NCI-H2196 treated with DMSO at 0.1 percent for 48 hours (cell line): ENCODE measurements around the gene RND1.

ENCODE experiments used
- DNase-seq: peaks from one replicate; lab custom pipeline; 2025; ENCODE audit not compliant: unreplicated experiment; lab: John Stamatoyannopoulos, UW

Gene RND1

DNA sequence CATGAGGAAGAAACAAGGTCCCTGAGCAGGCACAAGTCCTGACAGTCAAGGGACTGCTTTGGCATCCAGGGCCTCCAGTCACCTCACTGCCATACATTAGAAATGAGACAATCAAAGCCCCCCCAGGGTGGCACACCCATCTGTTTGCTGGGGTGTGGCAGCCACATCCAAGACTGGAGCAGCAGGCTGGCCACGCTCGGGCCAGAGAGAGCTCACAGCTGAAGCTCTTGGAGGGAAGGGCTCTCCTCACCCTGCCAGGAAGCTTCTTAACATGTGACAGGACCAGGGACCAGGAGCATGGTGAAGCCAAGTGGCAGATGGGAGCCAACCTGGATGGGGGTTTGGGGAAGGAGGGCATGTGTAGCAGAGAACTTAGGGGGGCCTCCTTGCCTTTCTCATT lies 37.4 kb downstream of the RND1 start:
- DNase-seq = no peak

DNA sequence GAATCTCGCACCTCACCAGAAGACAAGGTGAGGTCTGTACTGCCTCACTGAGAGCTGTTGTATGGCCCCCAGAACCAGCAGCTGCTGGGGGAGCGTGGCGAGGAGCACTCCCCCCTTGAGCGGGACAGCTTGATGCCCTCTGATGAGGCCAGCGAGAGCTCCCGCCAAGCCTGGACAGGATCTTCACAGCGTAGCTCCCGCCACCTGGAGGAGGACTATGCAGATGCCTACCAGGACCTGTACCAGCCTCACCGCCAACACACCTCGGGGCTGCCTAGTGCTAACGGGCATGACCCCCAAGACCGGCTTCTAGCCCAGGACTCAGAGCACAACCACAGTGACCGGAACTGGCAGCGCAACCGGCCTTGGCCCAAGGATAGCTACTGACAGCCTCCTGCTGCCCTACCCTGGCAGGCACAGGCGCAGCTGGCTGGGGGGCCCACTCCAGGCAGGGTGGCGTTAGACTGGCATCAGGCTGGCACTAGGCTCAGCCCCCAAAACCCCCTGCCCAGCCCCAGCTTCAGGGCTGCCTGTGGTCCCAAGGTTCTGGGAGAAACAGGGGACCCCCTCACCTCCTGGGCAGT lies 38.1 kb downstream of the RND1 start:
- DNase-seq = no peak

DNA sequence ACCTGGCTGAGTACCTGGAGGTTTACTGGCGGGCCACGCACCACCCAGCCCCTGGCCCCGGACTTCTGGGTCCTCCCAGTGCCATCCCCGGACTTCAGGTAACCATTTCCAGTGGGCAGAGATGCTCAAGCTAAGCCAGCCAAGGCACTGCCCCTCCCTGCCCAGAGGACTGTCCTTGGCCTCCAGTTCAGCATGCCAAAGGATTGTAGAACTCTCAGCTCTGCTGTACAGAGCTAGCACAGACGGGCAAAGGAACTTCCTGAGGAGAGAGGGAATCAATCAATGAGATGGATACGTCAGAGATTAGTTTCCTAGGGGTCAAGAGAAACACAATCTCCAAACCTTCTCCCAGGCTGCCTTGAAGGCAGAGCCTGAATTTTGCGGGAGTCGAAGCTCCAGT lies 38.6 kb downstream of the RND1 start:
- DNase-seq = no peak

DNA sequence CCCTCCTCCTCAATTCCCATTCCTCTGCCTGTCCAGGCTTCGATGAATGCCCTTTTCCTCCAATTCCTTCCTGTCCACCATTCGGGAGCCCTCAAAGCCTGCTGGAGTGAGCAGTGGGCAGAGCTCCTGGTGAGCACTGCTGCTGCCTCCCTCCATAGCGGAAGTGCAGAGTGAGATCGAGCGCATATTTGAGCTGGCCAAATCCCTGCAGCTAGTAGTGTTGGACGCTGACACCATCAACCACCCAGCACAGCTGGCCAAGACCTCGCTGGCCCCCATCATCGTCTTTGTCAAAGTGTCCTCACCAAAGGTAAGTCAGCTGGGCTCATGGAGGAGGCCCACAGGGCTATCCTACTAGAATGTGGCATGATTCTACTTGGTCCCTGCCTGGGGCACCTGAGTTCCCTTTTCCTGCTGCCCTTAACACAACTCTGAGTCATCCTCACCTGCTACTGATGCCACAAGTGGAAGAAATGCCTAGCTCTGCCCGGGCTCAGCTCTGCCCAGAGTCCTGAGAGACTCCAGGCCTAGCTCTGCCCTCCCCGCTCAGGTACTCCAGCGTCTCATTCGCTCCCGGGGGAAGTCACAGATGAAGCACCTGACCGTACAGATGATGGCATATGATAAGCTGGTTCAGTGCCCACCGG lies 39.3 kb downstream of the RND1 start:
- no peak for DNase-seq

DNA sequence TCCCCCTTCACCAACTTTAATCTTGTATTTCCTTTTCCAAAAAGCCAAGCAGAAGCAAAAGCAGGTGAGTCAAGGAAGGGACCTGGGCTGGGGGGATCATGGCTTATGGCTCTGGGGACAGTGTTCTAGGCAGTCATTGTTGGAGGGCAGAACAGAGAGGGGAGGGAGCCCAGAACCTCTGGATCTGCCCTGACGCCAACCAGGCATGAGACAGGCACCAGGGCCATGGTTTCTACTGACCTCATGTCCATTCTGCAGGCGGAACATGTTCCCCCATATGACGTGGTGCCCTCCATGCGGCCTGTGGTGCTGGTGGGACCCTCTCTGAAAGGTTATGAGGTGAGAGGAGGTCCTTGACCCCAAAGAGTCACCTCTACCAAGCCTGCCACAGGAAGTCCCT lies 40.8 kb downstream of the RND1 start:
- no peak for DNase-seq

DNA sequence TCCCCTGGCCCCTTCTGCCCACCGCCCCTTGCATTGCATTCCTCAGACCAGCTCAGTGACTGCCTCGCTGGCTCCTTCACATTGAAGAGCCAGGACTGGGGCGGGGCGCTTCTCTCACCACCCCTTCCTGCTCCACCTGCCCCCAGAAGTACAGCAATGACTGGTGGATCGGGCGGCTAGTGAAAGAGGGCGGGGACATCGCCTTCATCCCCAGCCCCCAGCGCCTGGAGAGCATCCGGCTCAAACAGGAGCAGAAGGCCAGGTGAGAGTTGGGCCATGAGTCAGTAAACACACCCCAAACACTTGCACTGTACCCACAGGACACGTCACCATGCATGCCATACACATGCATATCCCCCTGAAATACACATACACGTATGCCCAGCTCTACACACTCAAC lies 41.6 kb downstream of the RND1 start:
- DNase-seq = no peak

DNA sequence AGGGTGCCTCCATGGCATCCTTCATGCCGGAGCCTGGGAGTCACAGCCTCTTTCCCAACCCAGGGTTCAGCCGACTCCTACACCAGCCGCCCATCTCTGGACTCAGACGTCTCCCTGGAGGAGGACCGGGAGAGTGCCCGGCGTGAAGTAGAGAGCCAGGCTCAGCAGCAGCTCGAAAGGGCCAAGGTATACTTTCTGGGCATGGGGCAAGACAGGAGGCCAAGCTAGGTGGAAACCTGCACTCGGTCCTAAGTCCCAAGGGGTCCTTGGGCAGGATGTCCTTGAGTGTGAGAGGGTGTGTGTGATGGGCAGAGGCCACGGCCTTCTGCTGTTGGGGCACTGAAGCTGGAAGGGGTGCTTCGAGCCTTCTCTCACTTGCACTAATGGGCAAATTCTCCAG lies 42.4 kb downstream of the RND1 start:
- DNase-seq = no peak

DNA sequence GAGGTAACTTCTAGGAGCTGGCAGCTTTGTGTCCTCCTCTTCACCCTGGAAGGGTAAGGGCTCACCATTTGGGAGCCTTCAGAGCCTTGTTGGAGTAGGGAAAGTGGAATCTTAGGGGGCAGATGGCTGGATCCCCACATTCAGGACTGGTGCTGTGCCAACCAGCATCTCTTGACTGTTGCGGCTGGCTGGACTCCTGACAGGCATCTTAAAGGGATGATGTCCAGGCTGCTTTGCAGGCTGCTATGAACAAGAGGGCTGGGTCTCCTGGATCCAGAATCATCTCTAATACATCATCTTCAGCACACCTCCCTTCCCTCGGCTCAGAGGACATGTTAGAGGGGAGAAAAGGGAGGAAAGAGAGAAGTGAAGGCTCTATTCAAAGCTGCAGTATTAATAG lies 43.0 kb downstream of the RND1 start:
- DNase-seq = no peak

DNA sequence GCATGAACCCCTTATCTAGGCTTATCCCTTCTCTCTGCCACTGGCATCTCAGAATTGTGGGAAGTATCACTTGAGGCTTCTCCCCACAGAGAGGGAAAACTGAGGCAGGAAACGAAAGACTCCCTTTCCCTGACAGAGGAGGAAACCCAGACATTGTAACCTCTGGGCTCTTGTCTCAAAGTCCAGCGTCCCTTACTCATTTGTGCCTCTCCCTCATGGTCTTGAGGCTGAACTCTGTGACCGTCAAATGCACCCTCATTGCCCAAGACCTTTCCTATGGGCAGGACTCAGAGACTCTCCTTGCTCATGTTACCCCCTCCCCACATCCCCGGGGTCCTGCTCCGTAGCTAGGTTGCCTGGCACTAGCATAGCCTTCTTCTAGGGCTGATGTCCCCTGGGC lies 43.5 kb downstream of the RND1 start:
- no peak for DNase-seq

DNA sequence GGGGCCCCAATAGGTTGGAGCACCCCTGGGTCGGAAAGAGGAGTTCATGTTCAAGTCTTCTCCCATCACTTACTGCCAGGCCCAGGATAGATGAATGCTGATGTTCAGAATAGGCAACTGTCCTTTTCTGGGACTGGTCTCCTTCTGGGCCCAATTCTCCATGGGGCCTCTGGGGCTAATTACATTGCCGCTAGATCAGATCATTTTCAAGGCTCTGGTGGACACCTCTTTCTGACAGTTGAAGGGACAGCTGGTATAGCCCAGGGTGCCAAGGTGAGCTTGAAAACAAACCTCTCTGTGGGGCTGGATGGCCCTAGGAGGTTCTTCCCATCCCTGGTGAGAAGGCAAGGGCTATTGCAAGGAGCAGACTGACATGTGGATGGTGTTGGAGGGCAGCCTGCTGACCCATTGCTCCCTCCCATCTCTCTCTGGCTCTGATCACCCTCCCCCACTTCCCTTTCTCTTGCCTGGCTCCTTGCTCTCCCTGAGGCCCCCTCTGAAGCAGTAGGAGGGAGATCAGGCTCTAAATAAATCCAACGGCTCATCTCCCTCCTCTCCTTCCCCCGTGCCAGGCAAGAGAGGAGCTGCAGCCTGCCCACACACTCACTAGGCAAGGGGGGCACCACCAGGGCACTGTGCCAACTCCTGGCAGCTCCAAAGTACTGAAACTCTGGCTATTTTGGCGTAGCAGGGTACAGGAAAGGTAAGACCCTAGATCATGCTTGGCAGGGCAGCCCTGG lies 45.5 kb downstream of the RND1 start:
- no peak for DNase-seq

DNA sequence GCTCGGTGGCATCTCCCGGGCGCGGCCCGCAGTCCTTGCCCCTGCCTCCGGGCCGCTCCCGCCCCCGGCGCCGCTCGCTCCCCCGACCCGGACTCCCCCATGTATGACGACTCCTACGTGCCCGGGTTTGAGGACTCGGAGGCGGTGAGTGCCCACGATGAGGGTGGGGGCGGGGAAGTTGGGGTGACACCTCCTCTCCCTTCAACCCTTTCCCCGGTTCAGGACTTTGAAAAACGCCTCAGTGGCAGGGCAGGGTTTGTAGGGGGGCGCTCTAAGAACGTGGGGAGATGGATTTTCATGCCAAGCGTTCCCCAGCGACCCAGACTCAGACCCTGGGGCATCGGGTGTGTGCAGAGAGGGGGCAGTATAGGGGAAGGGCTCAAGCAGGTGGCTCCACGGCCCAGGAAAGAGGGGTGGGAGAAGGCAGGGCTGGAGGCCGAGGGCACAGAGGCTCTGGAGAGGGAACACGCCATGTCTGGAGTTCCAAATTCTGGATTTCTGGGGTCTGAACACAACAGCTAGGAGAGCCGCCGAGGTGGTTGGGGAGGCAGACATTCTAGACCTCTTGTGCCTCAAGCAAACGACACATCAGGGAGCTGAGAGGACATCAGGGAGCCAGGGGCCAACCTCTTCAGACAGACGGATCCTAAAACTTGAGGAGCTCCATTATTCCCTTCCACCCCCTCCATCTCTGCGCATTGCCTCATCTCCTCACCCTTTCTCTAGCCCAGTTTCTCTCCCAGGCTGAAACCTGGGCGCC lies 46.7 kb downstream of the RND1 start:
- DNase-seq = no peak

DNA sequence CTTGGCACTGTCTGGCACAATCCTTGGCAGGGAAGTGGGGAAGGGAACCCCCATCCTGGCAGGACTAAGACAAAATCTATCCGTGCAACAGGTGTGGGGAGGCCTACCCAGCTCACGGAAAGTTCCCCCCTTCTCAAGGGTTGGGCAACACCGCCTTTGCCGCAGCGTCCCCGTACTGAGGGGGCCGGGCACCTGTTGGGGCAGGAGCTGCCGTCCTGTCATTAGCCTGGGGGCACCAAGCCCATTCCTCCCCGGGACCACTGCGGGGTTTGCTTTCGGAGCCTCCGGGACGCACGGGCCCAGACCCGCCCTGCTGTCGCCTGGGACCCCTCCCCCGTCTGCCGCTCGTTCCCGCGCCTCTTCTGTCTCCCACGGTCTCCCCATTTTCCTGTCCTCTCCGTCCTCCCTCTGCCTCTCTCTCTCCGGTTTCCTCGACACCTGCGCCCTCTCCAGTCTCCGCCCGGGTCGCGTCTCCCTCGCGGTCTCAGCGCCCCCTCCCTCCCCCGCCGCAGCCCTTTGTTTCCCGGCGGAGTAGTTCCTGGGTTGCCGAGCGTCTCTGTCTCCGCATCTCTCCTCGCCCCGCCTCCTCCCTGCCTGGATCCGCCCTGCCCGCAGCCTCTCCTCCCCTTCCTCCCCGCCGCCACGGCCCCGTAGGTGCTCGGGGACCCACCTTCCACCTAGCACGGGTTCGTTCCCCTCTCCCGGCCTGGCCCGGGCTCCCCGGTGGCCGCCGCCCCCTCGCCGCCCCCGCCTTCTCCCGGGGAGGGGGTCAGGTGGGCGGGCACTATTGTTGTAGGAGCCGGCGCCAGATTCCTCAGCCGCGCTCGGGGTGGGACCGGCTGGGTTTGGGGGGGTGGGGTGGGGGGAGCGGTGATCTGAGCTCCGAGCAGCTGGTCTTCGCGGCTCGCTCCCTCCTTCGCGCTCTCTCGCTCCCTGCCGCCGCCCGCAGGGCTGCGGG lies 47.5 kb downstream of the RND1 start, which contains the start of gene CACNB3:
Gene CACNB3, plus strand, starts transcription at position 624 of the 958 bp plus-strand sequence. CDS start 434 bp downstream, outside the sequence.
- peak; percentile 67 for DNase-seq

DNA sequence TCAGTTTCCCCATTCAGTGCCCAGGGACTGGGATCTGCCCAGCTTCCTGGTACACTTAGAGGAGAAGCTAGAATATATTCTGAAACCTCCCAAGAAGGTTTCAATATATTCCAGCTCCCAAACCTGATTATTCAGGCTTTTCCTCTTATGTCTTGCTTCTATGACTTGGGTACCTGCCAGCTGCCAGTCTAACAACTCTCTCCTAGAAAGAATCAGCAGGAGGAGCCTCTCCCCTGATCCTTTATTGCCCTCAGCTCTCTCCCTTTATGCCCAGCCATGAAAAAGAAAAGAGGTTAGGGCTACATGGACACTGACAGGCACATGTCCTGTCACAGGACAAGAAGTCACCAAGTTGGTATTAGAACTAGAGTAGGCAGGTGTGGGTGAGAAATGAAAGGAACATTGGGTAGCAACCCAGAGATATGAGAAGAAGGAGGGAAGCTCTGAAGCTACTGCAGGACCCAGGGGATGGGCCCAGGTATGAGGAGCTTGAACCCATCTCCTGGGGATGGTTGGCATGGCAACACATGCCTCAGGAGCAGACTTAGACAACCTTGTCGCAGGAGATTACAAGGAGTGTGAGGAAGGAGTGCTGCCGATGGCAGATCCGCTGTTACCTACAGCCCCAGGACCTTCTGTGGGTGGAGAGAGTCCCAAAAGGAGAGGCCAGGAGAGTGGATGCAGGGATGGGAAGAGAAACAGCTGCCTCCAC lies 49.4 kb downstream of the RND1 start:
- DNase-seq = no peak

DNA sequence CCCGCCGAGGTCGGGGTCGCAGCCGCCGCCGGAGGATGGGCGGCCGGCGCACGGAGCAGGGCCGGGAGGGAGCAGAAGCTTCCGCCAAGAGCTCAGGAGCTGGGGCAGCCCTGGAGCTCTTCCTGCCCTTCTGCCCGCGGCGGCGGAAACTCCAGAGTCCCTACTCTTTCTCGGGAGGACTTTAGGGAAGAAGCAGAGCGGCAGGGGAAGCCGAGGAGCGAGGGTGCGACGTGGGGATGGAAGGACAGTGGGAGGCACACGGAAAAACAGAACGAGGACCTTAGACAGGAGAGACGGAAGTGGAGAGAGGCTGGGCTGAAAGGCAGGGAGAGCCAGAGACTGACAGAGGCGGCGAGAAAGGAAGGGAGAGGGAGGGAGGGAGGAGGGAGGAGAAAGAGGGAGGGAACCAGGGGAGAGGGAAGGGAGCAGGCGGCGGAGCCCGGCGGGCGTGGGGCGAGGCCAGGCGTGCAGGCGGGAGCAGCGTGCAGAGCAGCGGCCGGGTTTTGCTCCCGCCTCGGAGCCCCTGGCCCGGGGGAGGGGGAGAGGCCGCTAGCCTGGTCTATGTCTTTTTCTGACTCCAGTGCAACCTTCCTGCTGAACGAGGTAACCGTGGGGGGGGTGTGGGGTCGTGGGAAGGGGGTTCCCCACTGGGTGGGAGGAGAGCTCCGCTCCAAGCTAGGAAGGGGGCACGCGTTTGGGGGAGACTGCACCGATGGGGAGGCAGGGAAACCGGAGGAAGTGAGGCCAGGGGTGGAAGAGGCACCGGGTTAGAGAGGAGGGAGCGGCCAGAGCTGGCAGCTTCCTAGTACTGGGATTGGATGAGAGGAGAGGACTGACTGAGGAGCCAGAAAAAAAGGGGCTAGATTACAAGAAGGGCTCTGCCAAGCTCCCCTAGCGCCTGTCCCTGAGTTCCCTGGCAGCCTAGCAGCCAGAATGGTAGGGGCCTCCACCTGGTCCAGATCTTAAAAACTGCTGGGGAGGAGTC lies 50.3 kb downstream of the RND1 start:
- DNase-seq = peak; percentile 75

DNA sequence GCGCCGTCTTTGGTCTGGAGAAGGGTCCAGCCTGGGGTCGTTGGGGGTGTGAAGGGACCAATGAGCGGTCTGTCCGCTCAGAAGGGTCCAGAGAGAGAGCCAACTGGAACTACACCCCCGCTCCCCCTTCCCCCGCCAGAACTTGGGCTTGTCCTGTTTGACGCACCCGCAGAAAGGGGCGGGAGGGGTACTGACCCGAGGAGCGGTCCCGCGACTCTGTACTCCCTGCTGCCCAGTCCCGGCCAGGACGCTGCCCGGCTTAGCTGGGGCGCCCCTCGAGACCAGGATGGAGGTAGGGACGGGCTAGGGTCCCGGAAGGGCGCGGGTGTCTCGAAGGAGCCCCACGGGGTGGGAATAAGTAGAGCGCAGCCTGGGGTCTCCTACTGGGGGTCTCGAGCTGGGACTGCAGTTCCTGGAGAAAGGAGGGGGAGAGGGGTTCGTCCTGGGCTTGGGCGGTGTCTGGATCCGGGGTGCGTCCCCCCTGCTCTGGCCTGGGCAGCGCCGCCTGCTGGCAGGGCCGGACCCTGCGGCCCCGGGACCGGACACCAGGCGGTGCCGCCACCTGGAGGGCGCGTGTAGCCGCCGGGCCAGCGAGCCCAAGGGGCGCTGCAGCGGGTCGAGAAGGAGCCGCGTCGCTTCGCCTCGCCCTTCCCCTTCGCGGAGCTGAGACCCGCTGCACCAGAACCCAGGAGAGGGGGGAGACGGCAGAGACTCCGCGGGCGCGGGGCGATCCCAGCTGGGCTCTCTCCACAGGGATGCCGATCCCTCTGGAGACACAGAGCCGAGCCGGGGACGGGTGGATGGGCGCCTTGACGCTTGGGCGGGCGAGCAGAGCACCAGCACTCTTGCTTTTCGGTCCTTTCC lies 51.2 kb downstream of the RND1 start:
- peak; percentile 30 for DNase-seq

DNA sequence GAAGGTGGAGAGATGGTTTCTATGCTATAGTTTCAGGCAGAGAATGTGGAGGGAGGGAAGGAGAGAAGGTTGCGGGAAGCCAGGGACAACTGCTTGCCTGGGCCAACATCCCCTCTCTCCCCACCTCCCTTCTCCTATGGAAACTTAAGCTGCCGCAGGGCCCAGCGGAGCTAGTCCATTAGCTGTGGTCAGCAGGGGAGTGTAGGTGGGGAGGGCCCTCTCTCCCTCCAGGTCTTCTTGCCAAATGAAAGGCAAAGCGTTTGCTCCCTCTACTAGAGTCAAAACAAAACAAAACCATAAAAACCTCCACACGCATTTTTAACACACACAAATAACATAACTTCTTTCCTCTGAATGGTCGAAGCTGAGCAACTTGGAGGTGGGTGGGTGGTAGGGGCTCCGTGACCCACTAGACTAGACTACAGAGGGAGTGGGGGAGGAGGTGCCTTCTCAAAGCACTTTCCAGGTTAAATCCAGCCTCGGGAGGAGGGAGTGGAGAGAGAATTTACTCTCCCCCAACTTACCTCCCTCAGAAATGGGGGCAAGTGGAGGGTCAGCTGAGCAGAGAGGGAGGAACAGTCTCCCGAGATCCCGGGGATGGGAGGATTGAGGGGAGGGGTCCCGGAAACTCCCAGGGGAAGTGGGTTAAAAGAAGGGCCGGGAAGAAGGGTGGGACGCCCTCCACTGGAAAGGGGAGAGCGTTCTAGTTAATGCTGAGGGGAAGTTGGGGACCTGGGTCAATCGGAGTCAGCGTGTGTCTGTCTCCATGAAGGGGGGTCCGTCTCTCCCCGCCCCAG lies 52.0 kb downstream of the RND1 start:
- no peak for DNase-seq

DNA sequence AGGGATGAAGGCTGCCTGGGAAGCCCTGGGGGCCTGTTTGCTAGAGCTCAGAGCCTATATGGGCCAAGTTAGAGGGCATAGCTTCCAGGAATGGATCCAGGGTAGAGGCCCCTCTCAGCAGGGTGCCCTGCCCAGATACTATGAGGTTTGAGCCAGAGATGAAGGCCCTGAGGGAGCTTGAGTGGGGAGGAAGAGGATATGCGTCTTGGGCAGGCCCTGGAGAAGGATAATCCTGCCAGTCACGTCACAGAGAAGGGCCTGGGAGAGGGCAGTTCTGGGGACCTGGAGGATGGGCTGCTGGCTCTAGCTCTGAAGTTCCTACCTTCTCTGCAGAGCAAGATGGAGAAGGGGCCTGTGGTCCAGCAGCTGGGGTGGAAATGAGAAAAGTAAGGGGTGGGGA lies 53.3 kb downstream of the RND1 start:
- DNase-seq = no peak
